ENCODE measurements around the gene ALOX15.
"Not testable (repeated sequence)": the region's sequence is repeated elsewhere in the genome, so short reads cannot be mapped to it uniquely, and the experiment has no call there.

Gene ALOX15

DNA sequence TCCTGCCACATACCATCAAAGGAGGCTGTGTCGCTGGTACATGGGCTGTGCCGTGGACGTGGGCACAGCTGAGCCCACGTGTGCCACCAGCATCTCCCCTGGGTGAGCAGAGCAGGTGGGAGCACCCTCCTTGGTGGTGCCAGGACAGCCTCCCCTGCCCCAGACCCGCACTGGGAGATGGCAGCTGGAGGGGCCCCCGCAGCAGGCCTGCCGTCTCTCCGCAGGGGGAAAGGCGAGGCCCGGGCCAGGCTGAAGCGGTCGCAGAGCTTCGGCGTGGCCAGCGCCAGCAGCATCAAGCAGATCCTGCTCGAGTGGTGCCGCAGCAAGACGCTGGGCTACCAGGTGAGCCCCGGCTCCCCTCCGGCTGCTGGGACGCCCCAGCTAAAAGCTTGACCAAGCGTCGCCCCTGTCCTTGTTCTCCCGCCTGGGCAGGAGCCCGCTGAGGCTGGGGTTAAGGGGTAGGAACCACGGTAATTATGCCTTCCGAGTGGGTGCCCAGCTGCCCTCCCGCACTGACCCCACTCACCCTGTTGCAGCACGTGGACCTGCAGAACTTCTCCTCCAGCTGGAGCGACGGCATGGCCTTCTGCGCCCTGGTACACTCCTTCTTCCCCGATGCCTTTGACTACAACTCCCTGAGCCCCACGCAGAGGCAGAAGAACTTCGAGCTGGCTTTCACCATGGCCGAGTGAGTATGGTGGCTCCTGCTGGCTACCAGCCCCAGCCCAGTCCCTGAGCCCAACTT is 44.7 kb downstream of the ALOX15 start:
- no peak for FAIRE-seq

DNA sequence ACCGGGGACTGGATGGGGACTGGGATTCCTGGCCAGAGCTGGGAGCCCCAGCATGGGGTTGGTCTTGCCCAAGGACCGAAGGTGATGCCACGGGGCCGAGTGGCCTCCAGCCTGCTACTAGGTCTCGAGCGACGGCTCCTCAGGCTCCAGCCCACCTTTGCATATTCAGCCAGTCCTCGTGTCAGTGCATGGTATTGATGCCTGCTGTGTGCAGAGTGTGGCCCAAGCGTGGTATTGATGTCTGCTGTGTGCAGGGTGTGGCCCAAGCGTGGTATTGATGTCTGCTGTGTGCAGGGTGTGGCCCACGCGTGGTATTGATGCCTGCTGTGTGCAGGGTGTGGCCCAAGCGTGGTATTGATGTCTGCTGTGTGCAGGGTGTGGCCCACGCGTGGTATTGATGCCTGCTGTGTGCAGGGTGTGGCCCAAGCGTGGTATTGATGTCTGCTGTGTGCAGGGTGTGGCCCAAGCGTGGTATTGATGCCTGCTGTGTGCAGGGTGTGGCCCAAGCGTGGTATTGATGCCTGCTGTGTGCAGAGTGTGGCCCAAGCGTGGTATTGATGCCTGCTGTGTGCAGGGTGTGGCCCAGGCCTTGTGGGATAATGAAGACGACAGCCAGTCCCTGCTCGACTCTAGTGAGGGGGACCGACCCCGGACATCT is 45.7 kb downstream of the ALOX15 start:
- not testable (repeated sequence) for DNase-seq (ENCODE audit: insufficient read length, low spot score); FAIRE-seq

More for the DNA sequence above, 44.7 kb downstream of the ALOX15 start:
- DNase-seq (ENCODE audit: insufficient read length, low spot score) = no peak

GRCh38 chr17:4594931-4595684 is 46.4 kb downstream of the ALOX15 start:
- FAIRE-seq (peak; percentile 51), DNase-seq (ENCODE audit: insufficient read length, low spot score) (peak; percentile 66)

DNA sequence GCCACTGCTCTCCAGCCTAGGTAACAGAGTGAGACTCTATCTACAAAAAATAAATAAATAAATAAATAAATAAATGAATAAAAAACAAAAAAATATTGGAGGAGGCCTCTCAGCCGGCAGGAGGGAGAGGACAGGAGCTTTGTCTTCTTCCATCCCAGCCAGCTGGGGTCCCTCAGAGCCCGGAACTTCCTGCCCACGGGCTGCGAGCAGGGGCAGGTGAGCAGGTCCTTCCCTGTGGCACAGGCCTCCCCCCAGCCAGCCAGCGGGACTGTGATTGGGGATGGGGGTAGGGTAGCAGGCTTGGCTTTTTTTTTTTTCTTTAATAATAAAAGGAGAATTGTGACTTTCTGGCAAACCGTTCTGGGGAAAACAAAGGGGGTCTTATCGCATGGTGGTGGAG is 47.1 kb downstream of the ALOX15 start:
- FAIRE-seq (no peak), DNase-seq (ENCODE audit: insufficient read length, low spot score) (no peak)

- no peak for DNase-seq (ENCODE audit: insufficient read length, low spot score)
These were observed 48.5 kb downstream of the ALOX15 start for GRCh38 chr17:4593021-4593421.

DNA sequence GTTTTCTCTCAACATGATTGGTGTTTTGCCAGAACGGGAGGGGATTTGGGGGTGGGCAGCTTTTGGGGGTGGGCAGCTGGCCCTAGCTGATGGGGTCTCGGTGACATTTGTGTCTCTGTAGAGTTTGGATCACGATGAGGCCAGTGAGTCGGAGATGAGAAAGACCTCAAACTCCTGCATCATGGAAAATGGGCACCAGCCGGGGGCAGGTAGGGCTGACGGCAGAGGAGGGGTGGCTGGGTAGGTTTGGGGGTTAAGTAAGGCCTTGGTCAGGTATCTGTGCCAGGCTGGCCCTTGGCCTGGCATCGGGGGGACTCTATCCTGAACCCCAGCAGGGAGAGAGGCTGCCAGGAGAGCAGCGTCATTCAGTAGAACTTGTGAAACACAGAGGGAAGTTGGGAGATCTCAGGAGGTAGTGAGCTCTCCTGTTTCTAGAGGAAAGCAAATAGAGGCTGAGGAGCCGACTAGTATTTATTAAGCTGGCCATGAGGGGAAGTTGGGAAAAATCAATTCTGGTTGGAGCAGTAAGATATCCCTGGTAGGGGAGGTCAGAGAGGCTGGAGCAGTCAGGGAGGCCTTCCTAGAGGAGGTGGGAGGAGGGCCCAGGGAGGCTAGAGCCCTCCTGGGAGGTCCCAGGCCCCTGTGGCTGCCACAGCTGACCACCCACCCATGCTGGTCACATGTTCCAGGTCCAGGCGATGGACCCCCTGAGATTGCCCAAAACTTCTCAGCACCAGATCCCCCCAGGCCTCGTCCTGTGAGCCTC is 49.1 kb downstream of the ALOX15 start:
- FAIRE-seq (no peak), DNase-seq (ENCODE audit: insufficient read length, low spot score) (no peak)

More at GRCh38 chr17:4593021-4593421, 48.5 kb downstream of the ALOX15 start:
- FAIRE-seq = no peak

DNA sequence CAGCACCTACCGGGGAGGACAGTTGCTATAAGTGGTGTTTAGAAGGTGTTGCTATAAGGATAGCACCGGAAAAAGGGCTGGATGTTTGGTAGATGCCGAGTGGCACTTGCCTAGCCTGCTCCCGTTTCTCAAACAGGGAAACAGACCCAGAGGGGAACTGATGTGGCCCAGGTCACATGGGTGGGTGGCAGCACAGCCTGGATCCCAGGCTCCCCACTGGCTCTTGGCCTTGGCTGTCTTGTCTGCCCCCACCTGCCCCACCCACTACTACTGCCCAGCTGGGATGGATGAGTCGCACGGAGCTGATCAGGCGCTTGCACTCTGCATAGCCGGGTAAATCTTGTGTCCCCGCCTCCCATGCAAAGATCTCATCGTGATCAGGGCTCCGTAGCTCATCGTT is 49.9 kb downstream of the ALOX15 start:
- FAIRE-seq = no peak
- no peak for DNase-seq (ENCODE audit: insufficient read length, low spot score)

DNA sequence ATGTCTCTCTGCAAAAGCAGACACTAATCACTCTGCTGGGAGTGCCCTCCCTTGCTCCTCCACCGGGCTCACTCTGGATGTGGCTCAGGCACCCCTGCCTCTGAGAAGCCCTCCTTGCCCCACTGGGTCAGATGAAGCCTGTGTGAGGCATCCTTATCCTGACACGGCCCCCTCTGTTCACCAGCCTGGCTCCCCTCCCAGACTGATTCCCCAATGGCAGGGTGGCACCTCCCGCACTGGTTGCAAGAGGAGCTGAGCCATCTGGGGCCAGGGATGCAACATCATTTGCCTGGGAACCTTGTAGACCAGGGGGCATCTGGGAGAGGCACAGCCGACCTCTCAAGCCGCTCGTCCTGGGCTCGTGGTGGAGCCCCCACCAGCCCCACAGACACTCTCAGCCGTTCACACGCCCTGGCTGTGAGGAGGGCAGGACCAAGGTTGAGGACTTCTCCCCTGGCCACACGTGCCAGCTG is 50.5 kb downstream of the ALOX15 start:
- FAIRE-seq = no peak
- DNase-seq (ENCODE audit: insufficient read length, low spot score) = no peak

DNA sequence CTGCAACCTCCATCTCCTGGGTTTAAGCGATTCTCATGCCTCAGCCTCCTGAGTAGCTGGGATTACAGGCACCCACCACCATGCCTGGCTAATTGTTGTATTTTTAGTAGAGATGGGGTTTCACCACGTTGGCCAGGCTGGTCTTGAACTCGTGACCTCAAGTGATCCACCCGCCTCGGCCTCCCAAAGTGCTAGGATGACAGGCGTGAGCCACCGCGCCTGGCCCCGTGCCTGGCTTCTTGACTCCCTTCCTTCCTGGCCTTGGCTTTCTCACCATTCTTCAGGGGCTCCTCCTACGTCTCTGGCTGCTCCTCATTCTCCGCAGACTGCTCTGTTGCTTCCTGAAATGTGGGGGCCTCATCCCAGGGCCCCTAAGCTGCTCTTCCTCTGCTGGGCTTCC is 51.4 kb downstream of the ALOX15 start:
- not testable (repeated sequence) for DNase-seq (ENCODE audit: insufficient read length, low spot score); FAIRE-seq

GRCh38 chr17:4588898-4589625 is 52.4 kb downstream of the ALOX15 start:
- FAIRE-seq (no peak), DNase-seq (ENCODE audit: insufficient read length, low spot score) (no peak)

DNA sequence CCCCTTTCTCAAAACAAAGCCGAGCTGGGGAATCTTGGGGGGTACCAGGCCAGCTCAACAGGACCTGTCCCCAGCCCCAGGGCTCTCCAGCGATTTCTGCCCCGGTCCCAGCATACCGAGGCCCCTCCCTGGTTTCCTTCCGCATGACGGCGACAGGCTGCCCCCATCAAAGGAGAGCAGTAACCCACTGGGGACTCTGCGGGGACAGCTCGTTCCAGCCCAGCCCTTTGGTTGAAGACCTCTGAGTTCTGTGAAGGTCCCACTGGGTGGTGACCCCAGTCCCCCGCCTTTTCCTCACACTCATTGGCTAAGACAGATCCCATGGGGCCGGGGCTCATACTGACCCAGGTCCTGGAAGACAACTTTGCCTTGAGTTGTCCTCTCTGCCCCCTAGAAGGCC is 53.1 kb downstream of the ALOX15 start:
- no peak for FAIRE-seq
- DNase-seq (ENCODE audit: insufficient read length, low spot score) = no peak

DNA sequence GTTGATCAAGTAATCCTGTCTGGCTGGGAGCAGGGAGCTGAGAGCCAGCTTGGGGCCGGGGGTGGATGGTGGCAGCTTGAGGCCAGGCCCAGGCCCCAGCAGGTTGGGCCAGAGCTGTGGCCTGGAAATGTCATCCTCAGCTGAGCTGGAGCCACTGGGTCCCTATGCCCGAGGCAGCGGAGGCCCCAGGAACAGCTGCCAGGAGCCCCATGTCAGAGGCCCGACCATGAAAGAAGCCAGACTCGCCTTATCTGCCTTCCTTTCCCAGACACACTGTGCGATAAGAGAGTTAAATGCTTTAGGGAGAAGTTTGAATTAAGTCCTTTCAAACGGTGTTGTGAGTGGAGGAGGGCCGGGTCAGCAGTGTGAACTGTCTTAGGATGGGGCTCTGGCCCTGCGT is 53.7 kb downstream of the ALOX15 start:
- DNase-seq (ENCODE audit: insufficient read length, low spot score) = no peak
- FAIRE-seq = no peak

GRCh38 chr17:4587195-4587594 is 54.3 kb downstream of the ALOX15 start:
- no peak for FAIRE-seq
- DNase-seq (ENCODE audit: insufficient read length, low spot score) = no peak

DNA sequence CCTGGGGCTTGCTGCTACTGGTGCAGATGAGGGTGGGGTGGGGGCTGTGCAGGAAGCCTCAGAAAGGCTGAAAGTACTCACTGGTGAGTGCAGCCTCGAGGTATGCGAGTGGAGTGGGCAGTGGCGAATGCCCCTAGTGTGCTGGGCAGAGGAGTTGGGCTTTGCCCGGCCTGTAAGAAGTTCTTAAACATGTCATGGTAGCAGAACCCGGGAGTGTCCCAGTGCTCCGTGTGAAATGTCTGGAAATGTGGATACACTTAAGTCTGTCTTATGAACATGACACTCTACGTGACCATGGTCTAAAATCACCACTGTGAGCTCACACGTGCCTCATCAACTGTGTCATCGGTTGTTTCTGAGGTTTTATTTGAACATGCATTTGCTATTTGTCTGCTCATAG is 55.4 kb downstream of the ALOX15 start:
- FAIRE-seq (no peak), DNase-seq (ENCODE audit: insufficient read length, low spot score) (no peak)

GRCh38 chr17:4585638-4585994 is 55.9 kb downstream of the ALOX15 start:
- FAIRE-seq (no peak), DNase-seq (ENCODE audit: insufficient read length, low spot score) (no peak)

DNA sequence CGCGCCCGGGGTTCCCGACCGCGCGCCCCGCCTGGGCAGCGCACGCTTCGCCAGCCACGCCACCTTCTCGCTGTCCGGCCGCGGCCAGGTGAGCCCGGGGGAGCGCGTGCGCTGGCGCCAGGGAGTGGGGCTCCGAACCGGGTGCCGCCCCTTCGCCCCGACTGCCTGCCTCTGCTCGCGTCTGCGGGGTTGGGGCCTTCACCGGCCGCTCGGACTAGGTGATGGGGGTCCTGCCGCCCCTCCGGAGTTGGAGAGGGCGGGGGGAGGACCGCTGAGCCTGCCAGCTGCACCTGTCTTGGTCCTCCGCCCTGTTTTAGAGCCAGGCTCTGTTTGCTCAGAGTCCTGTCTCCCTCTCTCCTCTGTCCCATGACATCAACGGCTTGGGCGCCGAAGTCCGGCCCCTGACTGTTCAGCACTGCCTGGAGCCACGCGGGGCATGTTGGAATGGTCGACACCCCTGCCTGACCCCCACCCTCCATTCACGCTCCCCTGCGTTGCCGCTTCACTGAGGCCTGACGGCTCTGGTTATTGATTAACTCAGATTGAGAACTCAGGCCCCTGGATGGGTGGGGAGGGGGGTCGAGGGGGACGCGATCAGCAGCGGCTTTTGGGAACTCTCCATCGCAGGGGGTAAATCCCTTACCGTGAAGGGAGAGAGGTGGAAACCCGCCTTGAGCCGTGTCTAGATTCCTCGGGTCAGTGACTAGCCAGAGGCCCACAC is 56.4 kb downstream of the ALOX15 start:
- DNase-seq (ENCODE audit: insufficient read length, low spot score) (no peak), FAIRE-seq (no peak)

GRCh38 chr17:4584101-4584916 is 57.2 kb downstream of the ALOX15 start, which contains the start of gene SMTNL2:
TSS of gene SMTNL2 (plus strand) at chr17:4584529. CDS start at chr17:4584606, 77 bp downstream.
- DNase-seq (ENCODE audit: insufficient read length, low spot score) (no peak), FAIRE-seq (no peak)

DNA sequence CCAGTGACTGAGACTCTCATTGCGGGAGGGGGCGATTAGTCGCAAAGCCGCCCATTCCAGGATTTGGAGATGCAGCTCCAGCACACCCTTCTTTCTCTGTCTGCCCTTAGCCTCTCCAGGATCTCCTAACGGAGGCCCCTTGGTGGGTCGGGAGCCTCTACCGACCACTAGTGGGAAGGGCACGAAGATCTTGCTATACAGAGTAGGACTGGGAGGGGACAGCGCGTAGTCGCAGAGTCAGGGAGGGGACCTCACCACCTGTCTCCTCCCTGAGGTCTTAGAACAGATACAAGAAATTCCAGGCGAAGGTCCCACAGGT is 57.7 kb downstream of the ALOX15 start:
- DNase-seq (ENCODE audit: insufficient read length, low spot score) (no peak), FAIRE-seq (no peak)

DNA sequence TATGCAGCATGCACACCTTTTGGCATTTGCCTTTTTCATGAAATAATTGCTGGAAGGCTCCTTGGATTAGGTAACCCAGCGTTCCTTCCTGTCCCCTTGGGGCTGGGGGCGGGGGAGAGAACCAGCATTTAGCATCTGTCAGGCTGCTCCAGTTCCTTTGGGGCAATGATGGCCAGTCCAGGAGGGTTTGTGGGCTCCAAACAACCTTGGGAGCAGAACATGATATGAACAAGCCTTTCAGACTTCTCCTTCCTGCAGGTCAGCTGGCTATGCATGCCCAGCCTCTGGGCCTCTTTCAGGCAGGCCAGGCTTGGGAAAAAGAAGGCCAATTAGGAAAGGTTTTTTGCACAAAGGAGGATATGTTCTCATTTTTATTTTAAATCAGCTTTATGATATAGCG is 58.3 kb downstream of the ALOX15 start:
- FAIRE-seq (no peak), DNase-seq (ENCODE audit: insufficient read length, low spot score) (no peak)

All from GM19239 (cell line).